ENCODE measurements around the gene MAMDC4.

MAMDC4 gene

GRCh38 chr9:136849960-136850865, 1.9 kb upstream of the MAMDC4 start:
- DNase-seq: no peak

- no peak for DNase-seq
These were observed 1.0 kb upstream of the MAMDC4 start for GRCh38 chr9:136850866-136851775.

- no peak for DNase-seq
These were observed 784 bp downstream of the MAMDC4 start for GRCh38 chr9:136852664-136853595.

GRCh38 chr9:136853596-136854112, 1.5 kb downstream of the MAMDC4 start:
- no peak for DNase-seq

GRCh38 chr9:136854113-136854841, 2.1 kb downstream of the MAMDC4 start:
- no peak for DNase-seq

- no peak for DNase-seq
These were observed 2.8 kb downstream of the MAMDC4 start for GRCh38 chr9:136854842-136855460.

- DNase-seq: no peak
These were observed 3.4 kb downstream of the MAMDC4 start for GRCh38 chr9:136855461-136856078.

GRCh38 chr9:136856079-136856476, 3.9 kb downstream of the MAMDC4 start:
- no peak for DNase-seq

GRCh38 chr9:136856541-136857141, 4.5 kb downstream of the MAMDC4 start:
- DNase-seq: no peak

GRCh38 chr9:136857166-136857565, 5.0 kb downstream of the MAMDC4 start:
- DNase-seq: no peak

GRCh38 chr9:136857581-136858412, 5.7 kb downstream of the MAMDC4 start:
- no peak for DNase-seq

GRCh38 chr9:136858452-136858843, 6.3 kb downstream of the MAMDC4 start:
- DNase-seq: no peak

GRCh38 chr9:136858844-136859757, 7.0 kb downstream of the MAMDC4 start:
- DNase-seq: no peak

- no peak for DNase-seq
These were observed 8.4 kb downstream of the MAMDC4 start for GRCh38 chr9:136860529-136860928.

- DNase-seq: no peak
These were observed 9.1 kb downstream of the MAMDC4 start for GRCh38 chr9:136860933-136861873.

GRCh38 chr9:136861874-136862457, 9.8 kb downstream of the MAMDC4 start:
- DNase-seq: no peak

Measured in activated CD4-positive, alpha-beta T cell treated with anti-CD3 and anti-CD28 coated beads, Interleukin-2, Interleukin-6, amounts not matched to agents 100 ng/mL and 50 ng/mL, durations not matched to agents 16 hours and 8 hours (primary cell).